SKM-1 treated with dmso at 0.1 percent for 144 hours (cell line): ENCODE data around the gene SPOCK1.

ENCODE experiments used
- DNase-seq: peaks from one replicate; lab custom pipeline; 2025; ENCODE audit not compliant: unreplicated experiment; lab: John Stamatoyannopoulos, UW

SPOCK1 gene

DNA sequence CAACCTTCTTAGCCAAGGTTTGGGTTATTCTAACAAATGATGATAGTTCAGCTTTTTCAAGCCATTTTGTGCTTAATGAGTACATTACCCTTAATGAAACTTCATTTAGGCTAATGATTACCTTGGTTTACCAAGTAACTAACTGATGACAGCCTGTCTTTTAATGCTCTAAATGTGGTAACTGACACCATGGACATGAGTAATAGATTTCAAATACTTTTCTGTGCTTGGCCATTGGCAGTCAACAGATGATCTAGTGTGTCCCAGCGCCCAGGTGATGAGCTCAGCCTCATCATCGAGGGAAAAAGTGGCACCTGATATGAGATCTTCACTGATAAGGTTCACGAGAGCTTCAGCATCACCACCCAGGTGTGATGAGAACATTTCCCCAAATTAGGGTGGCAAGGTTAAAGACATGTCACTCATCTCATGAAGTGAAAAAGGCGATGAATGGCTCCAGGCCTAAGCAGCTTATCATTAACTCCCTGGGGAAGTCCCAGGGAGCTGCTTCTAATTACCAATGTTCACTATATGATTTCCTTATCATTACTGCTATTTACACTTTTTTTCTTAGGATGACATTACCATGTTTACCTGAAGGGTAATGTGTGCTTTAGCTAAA, 296.0 kb downstream of the SPOCK1 start:
- no peak for DNase-seq

DNA sequence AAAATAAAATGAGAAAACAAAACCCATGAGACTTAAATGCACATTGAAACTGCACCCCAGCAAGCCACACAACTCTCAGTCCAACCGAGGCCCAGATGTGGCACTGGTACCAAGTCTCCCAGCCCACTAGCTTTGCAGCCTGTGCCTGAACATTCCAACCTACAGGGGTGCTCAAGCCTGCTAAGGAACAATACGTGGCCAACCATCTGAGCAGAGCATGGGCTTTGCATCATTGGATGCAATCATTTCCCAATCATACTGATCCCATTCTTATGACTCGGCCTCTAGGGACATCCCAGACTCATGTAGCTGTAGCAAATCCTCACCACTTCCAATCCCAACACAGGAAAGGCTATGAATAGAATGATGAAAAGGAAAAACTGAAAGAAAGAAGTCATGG, 297.2 kb downstream of the SPOCK1 start:
- no peak for DNase-seq

DNA sequence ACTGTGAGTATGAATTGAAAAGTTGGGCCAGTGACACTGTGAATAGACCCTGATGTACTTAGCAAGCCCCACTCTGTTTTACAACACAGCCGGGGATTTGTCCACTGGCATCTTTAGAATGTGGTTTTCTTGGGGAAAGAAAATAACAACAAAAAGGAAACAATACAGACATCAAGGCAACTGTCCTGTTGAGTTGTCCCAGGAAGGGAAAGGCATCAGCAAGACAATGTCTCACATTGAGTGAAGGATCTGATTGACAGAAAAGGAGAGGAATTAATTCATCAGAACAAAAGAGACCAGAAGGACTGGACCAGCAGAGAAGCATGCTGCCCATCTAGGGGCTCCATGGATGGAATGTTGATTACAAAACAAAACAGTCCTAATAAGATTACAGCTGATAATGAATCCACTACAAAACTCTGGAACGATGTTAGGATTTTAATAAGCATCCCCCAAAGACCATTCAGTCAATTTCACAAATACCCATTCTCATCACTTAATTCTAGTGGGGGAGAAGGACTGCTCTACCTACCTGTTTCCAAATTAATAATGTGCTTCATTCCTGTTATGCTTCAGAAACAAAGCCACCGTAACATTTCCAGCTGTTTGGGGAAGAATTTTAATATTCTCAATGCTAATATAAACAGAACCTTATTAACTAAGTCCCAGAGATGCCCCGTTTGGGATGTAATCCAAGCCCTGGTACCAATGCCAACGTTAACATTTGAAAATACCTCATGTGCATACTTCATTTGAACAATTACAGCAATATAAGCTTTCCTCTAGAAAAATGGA, 298.0 kb downstream of the SPOCK1 start:
- DNase-seq, result no peak

DNA sequence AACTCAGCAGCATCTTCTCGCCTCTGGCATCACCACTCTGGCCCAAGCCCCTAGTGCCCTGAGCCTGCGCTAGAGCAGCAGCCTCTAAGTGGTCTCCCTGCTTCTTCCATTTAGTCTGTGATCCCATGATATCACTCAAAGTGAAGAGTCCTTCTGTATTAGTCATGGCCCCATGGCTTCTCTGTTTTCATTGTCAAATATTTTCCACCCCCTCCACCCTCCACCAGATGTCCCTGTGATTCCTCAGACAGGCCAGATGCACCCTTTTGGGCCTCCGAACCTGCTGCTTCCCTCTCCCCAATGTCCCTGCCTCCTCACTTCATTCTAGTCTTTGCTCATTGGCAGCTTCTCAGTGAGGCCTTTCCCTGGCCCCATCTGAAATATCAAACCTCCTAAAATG, 299.2 kb downstream of the SPOCK1 start:
- DNase-seq, result no peak

DNA sequence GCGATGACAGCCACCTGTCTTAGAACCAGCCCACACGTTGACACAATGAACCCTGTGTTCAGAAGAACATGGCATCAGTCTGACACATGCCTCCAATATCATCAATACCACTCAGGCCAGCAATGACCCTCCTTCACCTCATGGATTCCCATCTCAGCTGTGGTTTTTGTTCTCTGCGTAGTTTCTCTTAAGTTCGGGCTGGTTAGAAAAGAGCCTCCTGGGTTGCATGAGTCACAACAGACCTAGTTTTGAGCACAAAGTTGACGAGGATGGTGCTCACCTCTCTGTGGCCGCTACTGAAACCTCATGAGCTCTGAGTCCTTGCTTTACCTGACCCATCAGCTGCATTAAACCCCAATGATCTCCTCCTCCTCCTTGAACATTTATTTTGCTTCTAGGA, 299.9 kb downstream of the SPOCK1 start:
- DNase-seq, result no peak

DNA sequence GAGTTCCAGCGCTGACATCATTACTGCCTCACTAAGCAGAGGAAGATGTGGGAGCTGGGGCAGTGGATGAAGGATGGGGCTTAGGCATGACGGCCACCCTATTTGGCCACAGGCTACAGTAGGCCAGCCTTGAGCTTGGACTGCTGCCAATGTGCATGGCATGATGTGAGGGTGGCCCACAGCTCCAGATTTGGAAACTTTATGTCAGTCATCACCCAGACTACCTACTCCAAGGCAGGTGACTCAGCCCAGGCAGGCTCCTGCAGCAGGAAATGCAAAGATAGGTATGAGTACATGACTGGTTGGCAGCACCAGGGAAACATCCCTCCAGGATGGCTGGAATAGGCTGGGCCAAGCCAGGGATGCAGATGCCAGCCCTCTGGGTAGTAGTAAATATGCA, 303.6 kb downstream of the SPOCK1 start:
- no peak for DNase-seq

DNA sequence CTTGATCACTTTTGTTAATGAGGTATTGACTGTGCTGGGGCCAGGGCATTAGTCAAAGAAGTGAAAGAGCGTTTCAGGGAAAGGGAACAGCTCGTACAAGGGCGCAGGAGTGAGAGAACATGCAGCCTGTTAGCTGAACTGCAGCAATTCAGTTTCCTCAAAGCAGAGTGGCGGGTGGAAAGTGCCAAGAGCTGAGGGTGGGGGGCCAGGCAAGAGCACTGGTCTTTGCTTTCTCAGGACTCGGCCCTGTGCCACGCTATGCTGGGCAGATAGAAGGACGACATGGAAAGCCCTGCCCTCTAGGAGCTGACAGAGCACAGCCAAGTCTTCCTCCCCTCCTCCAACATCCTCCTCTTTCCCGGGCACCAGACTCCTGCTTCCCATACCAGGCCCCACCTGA, 304.8 kb downstream of the SPOCK1 start:
- DNase-seq, result no peak

DNA sequence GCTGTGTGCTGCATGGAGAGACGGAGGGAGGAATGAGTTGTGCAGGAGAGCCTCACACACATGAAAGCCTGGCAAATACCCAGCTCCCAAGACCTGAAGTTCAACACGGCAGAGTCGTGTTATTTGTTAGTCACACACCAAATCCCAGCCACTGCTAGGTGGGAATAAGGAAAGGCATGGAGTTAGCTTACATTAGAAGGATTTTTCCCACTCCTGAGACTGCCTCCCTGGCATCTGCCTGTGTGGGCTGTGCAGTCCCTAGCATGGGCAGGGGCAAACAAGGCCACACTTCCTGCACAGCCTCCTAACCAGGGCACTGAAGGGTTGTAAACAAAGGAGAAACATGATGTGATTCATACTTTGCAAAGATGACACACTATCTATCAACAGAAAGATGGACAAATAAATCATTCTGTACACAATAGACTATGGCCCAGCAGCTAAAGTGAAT, 306.8 kb downstream of the SPOCK1 start:
- DNase-seq, result no peak

DNA sequence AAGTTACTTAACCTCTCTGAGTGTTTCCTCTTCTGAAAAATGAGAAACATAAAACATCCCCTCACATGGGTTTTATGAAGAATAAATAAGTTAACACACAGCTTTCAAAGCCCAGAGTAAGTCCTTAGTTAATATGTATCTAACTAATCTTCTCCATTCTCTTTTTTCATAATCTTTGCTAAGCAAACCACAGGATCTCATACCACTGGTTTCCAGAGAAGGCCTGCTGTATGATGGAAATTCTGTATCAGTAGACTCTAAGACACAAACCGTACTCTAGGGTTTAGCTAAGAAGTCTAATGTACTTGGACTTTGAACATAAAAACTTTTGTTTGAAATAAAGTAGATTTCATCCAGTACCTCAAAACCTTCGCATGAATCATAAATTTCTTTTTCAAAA, 307.9 kb downstream of the SPOCK1 start:
- DNase-seq, result no peak

DNA sequence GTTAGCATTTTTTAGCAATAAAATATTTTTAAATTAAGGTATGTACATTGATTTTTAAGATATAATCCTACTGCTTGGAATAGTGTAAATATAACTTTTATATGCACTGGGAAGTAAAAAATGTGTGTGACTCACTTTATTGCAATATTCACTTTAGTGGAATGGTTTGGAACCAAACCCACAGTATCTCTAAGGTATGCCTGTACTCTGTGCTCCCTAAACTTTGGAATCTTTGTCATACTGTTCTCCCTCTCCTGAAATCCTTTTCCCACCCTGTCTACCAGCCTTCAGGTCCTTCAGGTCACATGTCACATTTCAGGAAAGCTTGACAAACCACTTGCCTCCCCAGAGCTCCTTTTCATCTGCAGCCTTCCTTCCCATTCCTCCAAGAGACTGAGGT, 308.7 kb downstream of the SPOCK1 start:
- DNase-seq, result no peak

DNA sequence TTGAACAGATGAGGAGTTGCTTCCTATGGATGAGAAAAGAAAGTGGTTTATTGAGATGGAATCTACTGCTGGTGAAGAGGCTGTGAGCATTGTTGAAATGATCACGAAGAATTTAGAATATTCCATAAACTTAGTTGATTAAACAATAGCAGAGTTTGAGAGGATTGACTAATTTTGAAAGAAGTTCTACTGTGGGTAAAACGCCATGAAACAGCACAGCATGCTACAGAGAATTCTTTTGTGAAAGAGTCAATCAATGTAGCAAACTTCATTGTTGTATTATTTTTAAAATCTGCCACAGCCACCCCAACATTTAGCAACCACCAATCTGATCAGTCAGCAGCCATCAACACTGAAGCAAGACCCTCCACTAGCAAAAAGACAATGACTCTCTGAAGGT, 309.1 kb downstream of the SPOCK1 start:
- no peak for DNase-seq

DNA sequence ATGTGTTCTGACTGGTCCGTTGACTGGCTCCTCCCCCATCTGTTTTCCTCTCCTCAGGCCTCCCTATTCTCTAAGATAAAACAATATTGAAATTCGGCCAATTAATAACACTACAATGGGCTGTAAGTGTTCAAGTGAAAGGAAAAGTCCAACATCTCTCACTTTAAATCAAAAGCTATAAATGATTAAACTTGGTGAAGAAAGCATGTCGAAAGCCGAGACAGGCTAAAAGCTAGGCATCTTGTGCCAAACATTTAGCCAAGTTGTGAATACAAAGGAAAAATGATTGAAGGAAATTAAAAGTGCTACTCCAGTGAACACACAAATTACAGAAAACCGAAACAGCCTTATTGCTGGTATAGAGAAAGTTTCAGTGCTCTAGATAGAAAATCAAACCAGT, 310.6 kb downstream of the SPOCK1 start:
- no peak for DNase-seq

DNA sequence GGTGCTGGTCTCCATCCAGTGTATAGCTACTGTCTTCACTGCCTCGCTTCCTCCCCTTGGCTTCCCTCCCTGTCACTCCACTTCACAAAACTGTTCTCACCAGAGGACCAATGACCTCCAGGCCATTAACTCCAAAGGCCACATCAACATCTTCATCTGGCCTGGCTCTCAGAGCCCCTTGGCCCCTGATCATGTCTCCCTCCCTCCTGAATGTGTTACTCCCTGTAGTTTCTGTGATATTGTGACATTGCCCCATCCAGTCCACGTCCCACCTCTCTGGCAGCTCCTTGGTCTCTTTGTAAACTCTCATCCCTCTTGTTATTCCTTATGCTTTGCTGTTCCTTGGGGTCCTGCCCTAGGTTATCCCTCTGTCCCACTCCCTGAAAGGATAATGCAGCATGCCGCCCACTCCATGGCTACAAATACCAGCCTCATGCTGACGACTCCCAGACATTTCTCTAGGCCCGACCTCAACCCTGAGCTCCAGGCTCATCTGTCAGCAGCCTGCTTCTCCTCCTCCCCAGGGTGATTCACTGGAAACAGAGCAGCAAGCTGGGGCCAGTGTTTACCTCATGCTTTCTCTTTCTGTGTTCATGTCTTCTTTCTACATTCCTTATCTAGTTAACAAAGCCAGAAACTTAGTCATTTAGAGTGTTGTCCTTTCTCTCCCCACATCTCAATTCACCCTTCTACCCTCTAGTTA, 312.2 kb downstream of the SPOCK1 start:
- DNase-seq, result no peak

DNA sequence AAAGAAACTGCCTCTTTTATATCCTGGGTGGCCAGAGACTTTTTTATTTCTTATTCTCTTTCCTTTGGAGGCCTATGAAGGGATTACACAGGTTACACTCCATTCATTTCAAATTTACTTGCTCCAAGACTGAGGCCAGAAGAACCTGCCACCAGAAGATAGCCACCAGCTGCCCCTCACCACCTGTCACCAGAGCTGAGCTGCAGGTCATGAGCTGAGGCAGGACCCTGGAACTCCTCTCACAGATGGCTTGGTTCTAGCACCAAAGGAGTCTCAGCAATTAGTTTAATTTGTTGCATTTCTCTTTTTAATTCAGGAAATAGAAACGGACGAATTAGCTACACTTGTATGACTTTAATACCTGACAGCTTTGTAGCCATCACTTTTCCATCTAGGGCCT, 313.9 kb downstream of the SPOCK1 start:
- no peak for DNase-seq

DNA sequence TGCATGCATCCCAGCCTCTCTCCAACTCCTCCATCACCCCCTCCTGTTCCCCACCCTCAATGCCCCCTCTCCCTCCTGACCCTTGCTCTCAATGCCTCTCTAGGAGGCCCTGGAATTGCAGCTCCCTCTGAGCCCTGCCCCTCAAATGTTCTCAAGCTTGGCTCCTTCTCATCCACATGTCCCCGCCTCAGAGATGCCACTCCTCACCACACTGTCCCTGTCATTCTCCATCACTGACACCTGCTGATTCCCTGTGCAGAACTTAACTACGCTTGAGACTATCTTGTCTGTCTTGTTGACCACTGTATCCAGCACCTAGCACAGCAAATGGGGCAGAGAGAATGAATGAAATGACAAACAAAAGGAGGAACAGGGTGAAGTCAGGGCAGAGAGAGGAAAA, 314.4 kb downstream of the SPOCK1 start:
- DNase-seq, result no peak

DNA sequence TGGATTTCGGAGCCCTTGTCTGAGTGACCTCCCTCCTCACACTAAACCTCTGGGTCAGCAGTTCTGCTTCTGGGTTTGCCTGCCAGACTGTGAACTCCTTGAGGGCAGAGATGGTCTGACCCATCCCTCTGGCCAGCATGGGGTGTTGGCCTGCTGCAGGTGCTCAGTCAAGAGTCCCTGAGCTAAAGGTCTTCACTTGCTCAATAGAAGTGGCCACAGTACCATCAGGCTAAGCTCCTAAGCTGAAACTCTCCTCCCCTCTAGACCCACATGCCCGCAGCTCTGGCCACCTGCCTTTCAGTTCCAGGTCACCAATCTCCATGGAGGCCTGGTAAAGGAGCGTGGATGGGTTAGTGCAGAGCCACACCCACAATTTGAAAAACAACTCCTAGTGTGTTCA, 316.6 kb downstream of the SPOCK1 start:
- DNase-seq, result no peak

DNA sequence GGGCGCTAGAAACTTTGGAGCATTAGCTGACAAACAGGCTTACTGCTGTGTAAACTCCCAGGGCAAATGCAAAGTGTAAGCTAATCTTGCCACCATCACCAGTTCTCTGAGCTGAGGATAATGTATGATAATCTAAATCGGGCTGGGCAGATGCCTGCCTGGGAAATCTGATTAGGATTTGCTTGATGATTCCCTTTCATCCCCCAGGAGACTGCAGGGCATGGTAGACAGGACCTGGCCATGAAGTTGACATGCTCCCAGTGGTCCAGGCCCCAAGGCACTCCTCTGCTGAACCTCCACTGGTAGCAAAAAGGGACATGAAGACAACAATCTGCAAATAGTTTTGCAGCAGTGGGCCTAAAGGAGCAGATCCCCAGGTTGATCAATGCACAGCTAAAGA, 317.5 kb downstream of the SPOCK1 start:
- no peak for DNase-seq

DNA sequence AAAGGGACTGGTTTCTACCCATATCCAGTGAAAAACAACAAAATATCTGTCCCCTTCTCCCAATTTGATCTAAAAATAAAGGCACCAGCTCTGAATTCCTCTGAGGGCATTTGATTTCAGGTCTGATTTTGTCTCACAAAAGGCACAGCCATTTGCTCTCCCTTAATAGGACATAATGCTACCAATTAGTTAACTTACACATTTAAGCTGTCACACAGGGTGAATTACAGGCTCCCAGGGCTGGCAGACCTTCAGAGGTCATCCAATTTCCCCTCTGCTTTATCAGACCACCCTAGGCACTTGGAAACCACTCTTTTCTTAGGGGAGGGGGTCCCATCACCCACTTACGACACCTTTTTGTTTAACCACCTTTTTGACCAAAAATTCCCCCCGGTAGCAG, 319.9 kb downstream of the SPOCK1 start:
- no peak for DNase-seq

DNA sequence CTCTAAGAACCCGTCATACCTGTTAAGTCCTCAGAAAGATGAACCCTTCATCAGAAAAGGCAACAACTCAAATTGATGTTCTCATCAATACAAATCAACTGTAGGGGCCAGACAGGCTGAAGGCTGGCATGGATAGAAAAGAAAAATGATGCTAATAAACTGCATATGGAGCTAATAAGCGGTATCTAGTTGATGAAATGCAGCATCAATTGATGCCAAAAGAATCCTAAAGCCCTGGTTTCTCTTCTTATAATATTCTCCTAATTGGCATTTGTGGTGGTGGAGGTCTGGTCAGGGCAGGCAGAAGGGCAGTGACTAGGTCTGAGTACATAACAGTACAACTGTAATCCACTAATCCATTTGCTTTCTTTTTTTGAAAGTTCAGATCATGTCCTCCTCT, 322.5 kb downstream of the SPOCK1 start:
- no peak for DNase-seq

DNA sequence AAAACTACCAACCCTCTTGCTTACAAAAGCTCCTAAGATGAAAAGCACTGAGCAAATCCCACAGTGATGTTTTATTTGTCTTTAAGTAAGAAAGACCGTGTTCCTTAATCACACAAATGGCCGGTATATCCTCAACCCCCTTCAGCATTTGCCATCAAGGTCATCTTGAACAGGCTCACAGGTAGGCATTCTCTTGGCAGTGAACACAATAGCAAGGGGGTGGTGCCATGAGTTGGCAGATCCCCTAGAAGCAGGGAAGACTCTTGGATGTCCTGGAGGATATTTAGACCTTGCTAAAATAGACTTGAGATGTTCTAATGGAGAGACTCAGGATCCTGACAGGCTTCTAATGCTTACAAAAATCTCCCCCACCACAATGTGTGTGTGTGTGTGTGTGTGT, 323.0 kb downstream of the SPOCK1 start:
- no peak for DNase-seq

DNA sequence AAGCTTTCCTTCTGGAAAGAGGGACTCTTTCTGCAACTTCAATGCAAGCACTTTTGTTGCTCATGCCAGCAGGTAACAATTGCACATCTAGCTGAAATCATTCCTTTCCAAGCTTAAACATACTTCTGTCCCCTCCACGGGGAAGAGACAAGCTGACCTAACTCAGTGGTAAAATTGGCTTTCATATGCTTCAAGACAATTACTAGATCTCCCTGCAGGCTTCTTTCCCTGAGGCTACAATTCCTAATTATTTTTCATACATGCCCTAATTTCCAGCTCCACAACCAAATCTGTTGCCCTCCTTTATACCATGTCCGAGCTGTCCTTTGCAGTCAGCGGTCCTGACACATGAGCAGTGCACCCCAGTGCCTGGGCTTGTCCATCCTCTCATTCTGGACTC, 324.9 kb downstream of the SPOCK1 start:
- no peak for DNase-seq

DNA sequence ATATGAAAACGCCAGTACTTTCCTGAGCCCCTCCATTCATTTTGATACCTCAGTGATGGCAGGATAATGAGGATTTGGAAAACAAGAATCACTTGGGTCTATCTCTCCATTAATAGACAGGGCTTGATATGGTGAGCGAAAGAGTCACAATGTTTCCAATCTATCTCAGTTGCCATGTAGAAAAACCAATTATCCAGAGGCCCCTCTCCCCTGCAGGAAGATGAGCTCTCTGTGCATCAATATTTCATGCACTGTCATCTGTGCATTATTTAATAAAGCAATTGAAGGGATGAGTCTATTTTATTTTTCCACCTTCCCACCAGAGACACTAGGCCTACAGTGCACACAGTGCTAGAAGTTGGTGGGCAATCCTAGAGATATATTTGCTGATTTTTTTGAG, 326.9 kb downstream of the SPOCK1 start:
- DNase-seq, result no peak
